HepG2 (cell line): ENCODE data around the gene CORO1C. TPM values are rescaled to one million over a fixed set of nuclear protein-coding genes. Genes with fewer than 3 reads are reported as not detected.

Source experiments
- AKAP8 ChIP-seq: sonication (generic); formaldehyde crosslinking; IDR thresholded peaks from 2 replicates; pipeline ENCODE4 v1.5.1; 2020; ENCODE audit warnings: mild to moderate bottlenecking, missing genetic modification reagents
- DNMT3B ChIP-seq: conservative IDR thresholded peaks from 2 replicates; pipeline ENCODE4 v1.6.1; 2016; ENCODE audit warnings: missing biosample characterization, control low read depth
- DPF2 ChIP-seq: sonication (generic); formaldehyde crosslinking; IDR thresholded peaks from 2 replicates; pipeline ENCODE4 v1.4.0; 2020; ENCODE audit warnings: mild to moderate bottlenecking, low read depth, missing genetic modification reagents, borderline replicate concordance
- FOXC1 ChIP-seq: sonication (generic); formaldehyde crosslinking; IDR thresholded peaks from 2 replicates; pipeline ENCODE4 v1.8.0; 2022; ENCODE audit warnings: mild to moderate bottlenecking, missing genetic modification reagents, borderline replicate concordance
- FOXM1 ChIP-seq: sonication (generic); formaldehyde crosslinking; IDR thresholded peaks from 2 replicates; pipeline ENCODE4 v1.5.0; 2020; ENCODE audit warnings: missing genetic modification reagents
- GATA4 ChIP-seq: sonication (generic); IDR thresholded peaks from 2 replicates; pipeline ENCODE4 v1.6.1; 2016; ENCODE audit warnings: antibody characterized with exemption, low read depth, borderline replicate concordance
- GPN1 ChIP-seq: sonication (generic); formaldehyde crosslinking; IDR thresholded peaks from 2 replicates; pipeline ENCODE4 v1.5.1; 2020; ENCODE audit warnings: missing genetic modification reagents, borderline replicate concordance
- IKZF1 ChIP-seq: fragments of 450-650 bp; IDR thresholded peaks from 2 replicates; pipeline ENCODE4 v1.7.1; 2016
- JUND ChIP-seq: sonication (generic); formaldehyde crosslinking; IDR thresholded peaks from 2 replicates; pipeline ENCODE4 v1.8.0; 2022; ENCODE audit warnings: mild to moderate bottlenecking, missing genetic modification reagents
- KDM4B ChIP-seq: sonication (generic); formaldehyde crosslinking; IDR thresholded peaks from 2 replicates; pipeline ENCODE4 v1.4.0; 2020; ENCODE audit warnings: missing genetic modification reagents
- MLLT10 ChIP-seq: sonication (generic); formaldehyde crosslinking; IDR thresholded peaks from 2 replicates; pipeline ENCODE4 v1.4.0; 2020; ENCODE audit warnings: missing genetic modification reagents
- ZKSCAN8 ChIP-seq: IDR thresholded peaks from 2 replicates; pipeline ENCODE4 v1.6.1; 2016; ENCODE audit warnings: borderline replicate concordance, missing genetic modification reagents, missing compliant biosample characterization
- ZMYM4 ChIP-seq: sonication (generic); formaldehyde crosslinking; IDR thresholded peaks from 2 replicates; pipeline ENCODE4 v1.8.1; 2023; ENCODE audit warnings: mild to moderate bottlenecking, missing genetic modification reagents
- ZNF24 ChIP-seq: fragments of 450-650 bp; IDR thresholded peaks from 2 replicates; pipeline ENCODE4 v1.6.1; 2017; ENCODE audit warnings: antibody characterized with exemption, mild to moderate bottlenecking
- ZNF256 ChIP-seq: sonication (generic); formaldehyde crosslinking; conservative IDR thresholded peaks from 2 replicates; pipeline ENCODE4 v1.4.0; 2020; ENCODE audit warnings: missing genetic modification reagents
- ZNF331 ChIP-seq: sonication (generic); formaldehyde crosslinking; IDR thresholded peaks from 2 replicates; pipeline ENCODE4 v1.4.0; 2020; ENCODE audit warnings: missing genetic modification reagents
- ZNF788 ChIP-seq: sonication (generic); formaldehyde crosslinking; IDR thresholded peaks from 2 replicates; pipeline ENCODE4 v1.5.0; 2020; ENCODE audit warnings: mild to moderate bottlenecking, missing genetic modification reagents, borderline replicate concordance
- polyA plus RNA-seq, 8 experiments: library from polyadenylated mRNA; depleted of rRNA in 3 of 8; stranded (reverse) in 7 of 8; unstranded in 1 of 8; fragments of >200 nt; fragmentation: Illumina TruSeq in 4 of 8; extraction: Trizol in 4 of 8; gene quantifications; 2 replicates each; pipeline versions ENCODE4 v1.2.1 to v1.2.3, GENCODE V29; 2011 to 2016; ENCODE audit warnings: low read depth in 4 of 8, missing spikeins in 1 of 8, mixed read lengths in 1 of 8; ENCODE audit not compliant: insufficient read depth in 1 of 8
- total RNA-seq, 5 experiments: library from RNA; depleted of rRNA; stranded (reverse); fragments of >200 nt; fragmentation: Illumina TruSeq; extraction: Trizol; gene quantifications; 2 replicates each; pipeline ENCODE4 v1.2.3, GENCODE V29; 2016; ENCODE audit warnings: low read depth in 1 of 5
- TF ChIP-seq, protein P1 (sequence below): sonication (generic); formaldehyde crosslinking; IDR thresholded peaks from 2 replicates; pipeline ENCODE4 v1.5.0; 2020; ENCODE audit warnings: mild to moderate bottlenecking, missing genetic modification reagents
- TF ChIP-seq, protein P2 (sequence below): sonication (generic); formaldehyde crosslinking; IDR thresholded peaks from 2 replicates; pipeline ENCODE4 v1.5.1; 2020; ENCODE audit warnings: missing genetic modification reagents, mild to moderate bottlenecking, borderline replicate concordance
- TF ChIP-seq, protein P3 (sequence below), 2 experiments: sonication (generic) in 1 of 2; formaldehyde crosslinking in 1 of 2; IDR thresholded peaks; 2 replicates each; pipeline versions ENCODE4 v1.6.1 to v1.9.0; 2014 to 2022; ENCODE audit warnings: antibody characterized with exemption in 1 of 2, borderline replicate concordance in 1 of 2, inconsistent platforms in 1 of 2, low read depth in 1 of 2, missing genetic modification reagents in 1 of 2
- TF ChIP-seq, protein P4 (sequence below): sonication (generic); formaldehyde crosslinking; IDR thresholded peaks from 2 replicates; pipeline ENCODE4 v1.5.0; 2020; ENCODE audit warnings: missing genetic modification reagents, mild to moderate bottlenecking, borderline replicate concordance

CORO1C gene
- total and polyA plus RNA-seq, 2 of the 13 experiments (the other 11 are each of a cell fraction or from before 2014, with no cell fraction given) = 73.7 to 131 TPM

DNA sequence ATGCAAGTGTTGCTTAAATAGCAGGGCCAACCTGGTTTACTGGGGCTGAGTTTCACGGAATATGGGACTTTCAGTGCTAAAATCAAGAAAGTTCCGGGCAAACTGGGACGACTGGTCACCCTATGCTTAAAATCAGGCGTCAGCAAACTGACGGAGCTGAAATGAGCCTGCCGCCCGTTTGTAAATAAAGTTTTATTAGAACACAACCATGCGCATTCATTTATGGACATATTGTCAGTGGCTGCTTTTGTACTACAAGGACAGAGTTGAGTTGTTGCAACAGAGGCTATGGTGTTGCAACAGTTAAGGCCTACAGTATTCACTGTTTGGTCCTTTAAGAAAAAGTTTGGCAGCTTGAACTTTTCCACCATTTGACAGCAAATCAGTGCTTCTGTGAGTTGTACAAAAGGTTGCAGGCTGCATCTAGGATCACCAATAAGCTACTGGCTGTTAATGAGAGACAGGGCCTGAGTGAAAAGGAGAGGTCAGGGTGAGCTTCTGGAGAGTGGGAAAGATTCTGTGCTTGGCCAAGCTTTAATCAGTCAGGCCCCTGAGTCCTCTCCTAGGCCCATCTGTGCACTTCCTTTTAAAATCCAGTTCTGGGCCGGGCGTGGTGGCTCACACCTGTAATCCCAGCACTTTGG lies 111.0 kb downstream of the CORO1C start (continued):
- TF ChIP-seq IKZF1 = no peak
- no peak for TF ChIP-seq FOXM1 (CRISPR knock-in tag)
- no peak for TF ChIP-seq JUND (CRISPR knock-in tag)
- no peak for TF ChIP-seq KDM4B (CRISPR knock-in tag)
- TF ChIP-seq, protein P1, sequence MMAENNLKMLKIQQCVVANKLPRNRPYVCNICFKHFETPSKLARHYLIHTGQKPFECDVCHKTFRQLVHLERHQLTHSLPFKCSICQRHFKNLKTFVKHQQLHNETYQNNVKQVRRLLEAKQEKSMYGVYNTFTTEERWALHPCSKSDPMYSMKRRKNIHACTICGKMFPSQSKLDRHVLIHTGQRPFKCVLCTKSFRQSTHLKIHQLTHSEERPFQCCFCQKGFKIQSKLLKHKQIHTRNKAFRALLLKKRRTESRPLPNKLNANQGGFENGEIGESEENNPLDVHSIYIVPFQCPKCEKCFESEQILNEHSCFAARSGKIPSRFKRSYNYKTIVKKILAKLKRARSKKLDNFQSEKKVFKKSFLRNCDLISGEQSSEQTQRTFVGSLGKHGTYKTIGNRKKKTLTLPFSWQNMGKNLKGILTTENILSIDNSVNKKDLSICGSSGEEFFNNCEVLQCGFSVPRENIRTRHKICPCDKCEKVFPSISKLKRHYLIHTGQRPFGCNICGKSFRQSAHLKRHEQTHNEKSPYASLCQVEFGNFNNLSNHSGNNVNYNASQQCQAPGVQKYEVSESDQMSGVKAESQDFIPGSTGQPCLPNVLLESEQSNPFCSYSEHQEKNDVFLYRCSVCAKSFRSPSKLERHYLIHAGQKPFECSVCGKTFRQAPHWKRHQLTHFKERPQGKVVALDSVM (CRISPR knock-in tag) = no peak
- TF ChIP-seq ZNF24 = no peak
- no peak for TF ChIP-seq GATA4
- TF ChIP-seq DPF2 (CRISPR knock-in tag) = no peak
- TF ChIP-seq, protein P2, sequence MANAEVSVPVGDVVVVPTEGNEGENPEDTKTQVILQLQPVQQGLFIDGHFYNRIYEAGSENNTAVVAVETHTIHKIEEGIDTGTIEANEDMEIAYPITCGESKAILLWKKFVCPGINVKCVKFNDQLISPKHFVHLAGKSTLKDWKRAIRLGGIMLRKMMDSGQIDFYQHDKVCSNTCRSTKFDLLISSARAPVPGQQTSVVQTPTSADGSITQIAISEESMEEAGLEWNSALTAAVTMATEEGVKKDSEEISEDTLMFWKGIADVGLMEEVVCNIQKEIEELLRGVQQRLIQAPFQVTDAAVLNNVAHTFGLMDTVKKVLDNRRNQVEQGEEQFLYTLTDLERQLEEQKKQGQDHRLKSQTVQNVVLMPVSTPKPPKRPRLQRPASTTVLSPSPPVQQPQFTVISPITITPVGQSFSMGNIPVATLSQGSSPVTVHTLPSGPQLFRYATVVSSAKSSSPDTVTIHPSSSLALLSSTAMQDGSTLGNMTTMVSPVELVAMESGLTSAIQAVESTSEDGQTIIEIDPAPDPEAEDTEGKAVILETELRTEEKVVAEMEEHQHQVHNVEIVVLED (CRISPR knock-in tag) = no peak
- TF ChIP-seq ZNF256 = no peak
- TF ChIP-seq DNMT3B = no peak
- no peak for TF ChIP-seq ZKSCAN8 (CRISPR knock-in tag)
- TF ChIP-seq, protein P3, sequence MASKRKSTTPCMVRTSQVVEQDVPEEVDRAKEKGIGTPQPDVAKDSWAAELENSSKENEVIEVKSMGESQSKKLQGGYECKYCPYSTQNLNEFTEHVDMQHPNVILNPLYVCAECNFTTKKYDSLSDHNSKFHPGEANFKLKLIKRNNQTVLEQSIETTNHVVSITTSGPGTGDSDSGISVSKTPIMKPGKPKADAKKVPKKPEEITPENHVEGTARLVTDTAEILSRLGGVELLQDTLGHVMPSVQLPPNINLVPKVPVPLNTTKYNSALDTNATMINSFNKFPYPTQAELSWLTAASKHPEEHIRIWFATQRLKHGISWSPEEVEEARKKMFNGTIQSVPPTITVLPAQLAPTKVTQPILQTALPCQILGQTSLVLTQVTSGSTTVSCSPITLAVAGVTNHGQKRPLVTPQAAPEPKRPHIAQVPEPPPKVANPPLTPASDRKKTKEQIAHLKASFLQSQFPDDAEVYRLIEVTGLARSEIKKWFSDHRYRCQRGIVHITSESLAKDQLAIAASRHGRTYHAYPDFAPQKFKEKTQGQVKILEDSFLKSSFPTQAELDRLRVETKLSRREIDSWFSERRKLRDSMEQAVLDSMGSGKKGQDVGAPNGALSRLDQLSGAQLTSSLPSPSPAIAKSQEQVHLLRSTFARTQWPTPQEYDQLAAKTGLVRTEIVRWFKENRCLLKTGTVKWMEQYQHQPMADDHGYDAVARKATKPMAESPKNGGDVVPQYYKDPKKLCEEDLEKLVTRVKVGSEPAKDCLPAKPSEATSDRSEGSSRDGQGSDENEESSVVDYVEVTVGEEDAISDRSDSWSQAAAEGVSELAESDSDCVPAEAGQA (IDR thresholded peaks at IDR 0.05; ENCODE audit: low read depth) = no peak
- TF ChIP-seq, protein P3 (CRISPR knock-in tag; IDR thresholded peaks at IDR 0.05; ENCODE audit: borderline replicate concordance) = no peak
- no peak for TF ChIP-seq FOXC1 (CRISPR knock-in tag)
- no peak for TF ChIP-seq GPN1 (CRISPR knock-in tag)
- TF ChIP-seq ZNF331 (CRISPR knock-in tag) = peak; percentile 55; the same call in 1 of the 2 replicates
- TF ChIP-seq, protein P4, sequence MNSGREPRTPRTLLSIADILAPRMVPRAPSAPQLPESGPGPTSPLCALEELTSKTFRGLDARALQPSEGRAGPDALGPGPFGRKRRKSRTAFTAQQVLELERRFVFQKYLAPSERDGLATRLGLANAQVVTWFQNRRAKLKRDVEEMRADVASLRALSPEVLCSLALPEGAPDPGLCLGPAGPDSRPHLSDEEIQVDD (CRISPR knock-in tag) = no peak
- no peak for TF ChIP-seq MLLT10
- peak; percentile 47; the same call in 1 of the 2 replicates for TF ChIP-seq ZMYM4 (CRISPR knock-in tag)
- TF ChIP-seq AKAP8 (CRISPR knock-in tag) = no peak
- TF ChIP-seq ZNF788 (CRISPR knock-in tag) = no peak
